T-helper 9 cell (primary cell): ENCODE data around the gene SARM1.

Experiments used
- DNase-seq: peaks from one replicate; pipeline ENCODE4 v3.0.0-alpha.2; 2020

Gene SARM1

DNA sequence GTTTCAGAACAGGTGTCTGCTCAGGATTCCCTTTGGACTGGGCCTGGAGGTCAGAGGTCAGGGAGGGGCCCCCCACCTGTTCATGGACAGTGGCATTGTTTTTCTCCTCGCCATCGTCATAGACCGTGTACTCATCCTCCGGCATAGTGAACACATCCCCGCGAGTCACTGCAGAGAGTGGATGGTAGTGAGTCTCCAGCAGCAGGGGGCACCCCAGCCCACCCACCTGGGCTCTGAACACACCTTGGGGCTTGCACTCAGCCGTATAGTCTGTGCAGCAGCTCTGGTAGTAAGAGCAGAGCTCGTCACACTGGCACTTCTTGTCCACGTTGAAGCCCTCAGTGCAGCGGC, 1.8 kb upstream of the SARM1 start:
- no peak for DNase-seq

- DNase-seq: no peak
Measured at GRCh38 chr17:28370035-28370743, 1.3 kb upstream of the SARM1 start, which contains the start of gene VTN. Gene VTN (minus strand): TSS chr17:28370307. CDS start chr17:28370203, 104 bp downstream.

DNA sequence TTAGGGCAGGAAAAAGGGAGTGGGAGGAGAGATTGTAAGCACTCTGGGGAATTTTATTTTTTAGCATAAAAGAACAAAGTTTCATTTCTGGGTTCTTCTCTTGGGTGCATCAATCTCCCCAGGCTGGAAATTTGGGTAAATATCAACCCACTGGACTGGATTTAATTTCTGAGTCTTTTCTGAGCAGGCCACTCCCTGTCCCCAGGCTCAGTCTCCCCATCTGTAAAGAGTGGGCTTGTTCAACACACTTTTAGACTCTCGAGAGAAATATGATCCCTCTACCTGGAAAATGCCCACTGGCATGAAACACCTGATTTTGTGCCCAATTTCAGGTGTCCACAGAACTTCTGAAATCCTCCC, 770 bp upstream of the SARM1 start:
- DNase-seq: no peak

DNA sequence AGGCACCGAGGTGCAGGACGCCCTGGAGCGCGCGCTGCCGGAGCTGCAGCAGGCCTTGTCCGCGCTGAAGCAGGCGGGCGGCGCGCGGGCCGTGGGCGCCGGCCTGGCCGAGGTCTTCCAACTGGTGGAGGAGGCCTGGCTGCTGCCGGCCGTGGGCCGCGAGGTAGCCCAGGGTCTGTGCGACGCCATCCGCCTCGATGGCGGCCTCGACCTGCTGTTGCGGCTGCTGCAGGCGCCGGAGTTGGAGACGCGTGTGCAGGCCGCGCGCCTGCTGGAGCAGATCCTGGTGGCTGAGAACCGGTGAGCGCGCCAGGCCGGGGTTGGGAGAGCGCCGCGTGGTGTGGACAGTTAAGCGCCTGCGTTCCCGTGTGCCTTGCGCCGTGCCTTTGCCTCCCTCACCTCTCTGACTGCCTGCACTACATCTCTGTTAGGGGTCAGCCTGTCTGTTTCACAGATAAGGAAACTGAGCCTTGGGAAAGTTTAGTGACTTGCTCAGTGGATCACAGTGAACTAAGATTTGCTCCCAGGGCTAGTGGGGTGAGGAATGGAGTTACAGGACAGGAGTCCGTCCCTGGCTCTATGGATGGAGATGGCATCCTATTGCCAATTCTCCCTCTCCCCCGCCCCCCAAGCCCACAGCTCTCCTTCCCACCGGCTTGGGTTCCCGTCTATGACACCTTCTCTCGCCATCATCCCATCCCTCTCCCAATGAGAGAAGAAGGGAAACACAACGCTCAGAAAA, 880 bp downstream of the SARM1 start:
- no peak for DNase-seq

DNA sequence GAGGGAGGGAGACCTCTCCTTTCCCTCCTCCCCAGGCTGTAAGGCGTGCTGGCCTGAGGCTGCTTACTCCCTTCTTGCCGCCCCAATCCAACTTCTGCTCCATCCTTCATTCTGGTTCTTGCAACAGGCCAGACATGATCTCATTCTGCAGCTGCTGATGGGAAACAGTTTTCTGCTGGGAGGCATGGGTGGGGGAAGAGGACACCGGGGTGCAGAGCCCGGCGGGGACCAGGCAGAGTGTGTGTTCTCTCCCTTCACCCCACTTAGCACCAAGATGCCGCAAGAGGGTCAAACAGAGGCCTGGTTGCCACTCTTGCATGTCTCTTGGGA, 1.4 kb downstream of the SARM1 start:
- no peak for DNase-seq

DNA sequence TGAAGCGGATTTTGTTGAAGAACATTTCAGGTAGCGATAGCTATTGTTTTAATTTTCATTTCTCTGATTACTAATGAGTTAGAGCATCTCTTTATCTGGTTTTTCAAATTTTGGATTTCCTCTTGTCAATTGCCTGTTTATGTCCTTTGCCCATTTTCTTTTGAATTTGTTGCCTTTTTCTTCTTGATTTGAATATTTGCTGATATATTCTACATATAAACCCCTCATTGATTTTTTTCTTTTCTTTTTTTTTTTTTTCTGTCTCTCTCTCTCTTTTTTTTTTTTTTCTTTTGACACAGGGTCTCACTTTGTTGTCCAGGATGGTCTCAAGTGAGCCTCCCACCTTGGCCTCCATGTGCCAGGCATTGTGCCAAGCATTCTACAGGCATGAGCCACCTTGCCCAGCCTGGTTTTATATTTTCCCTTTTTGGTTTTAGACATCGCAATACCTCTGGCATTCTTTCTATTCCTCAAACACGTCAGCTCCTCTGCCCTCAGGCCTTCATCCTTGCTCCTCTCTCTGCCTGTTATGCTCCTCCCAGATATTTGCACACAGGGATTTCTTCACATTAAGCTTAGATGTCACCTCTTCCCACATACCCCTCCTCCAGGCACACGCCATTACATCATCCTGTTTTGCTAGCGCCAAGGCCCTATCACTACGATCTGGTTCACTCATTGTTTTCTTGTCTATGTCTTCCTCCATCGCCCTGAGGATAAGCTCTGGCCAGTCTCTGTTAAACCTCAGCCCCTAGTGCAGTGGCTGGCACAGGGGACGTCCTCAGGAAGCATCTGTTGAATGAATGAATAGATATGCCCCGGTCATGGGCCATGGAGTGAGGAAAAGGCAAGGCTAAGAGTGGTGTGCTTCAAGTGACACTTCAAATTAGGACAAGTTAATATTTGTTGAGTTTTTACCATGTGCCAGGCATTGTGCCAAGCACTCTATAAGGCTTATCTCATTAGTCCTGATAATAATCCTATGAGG, 8.6 kb downstream of the SARM1 start:
- DNase-seq: no peak

DNA sequence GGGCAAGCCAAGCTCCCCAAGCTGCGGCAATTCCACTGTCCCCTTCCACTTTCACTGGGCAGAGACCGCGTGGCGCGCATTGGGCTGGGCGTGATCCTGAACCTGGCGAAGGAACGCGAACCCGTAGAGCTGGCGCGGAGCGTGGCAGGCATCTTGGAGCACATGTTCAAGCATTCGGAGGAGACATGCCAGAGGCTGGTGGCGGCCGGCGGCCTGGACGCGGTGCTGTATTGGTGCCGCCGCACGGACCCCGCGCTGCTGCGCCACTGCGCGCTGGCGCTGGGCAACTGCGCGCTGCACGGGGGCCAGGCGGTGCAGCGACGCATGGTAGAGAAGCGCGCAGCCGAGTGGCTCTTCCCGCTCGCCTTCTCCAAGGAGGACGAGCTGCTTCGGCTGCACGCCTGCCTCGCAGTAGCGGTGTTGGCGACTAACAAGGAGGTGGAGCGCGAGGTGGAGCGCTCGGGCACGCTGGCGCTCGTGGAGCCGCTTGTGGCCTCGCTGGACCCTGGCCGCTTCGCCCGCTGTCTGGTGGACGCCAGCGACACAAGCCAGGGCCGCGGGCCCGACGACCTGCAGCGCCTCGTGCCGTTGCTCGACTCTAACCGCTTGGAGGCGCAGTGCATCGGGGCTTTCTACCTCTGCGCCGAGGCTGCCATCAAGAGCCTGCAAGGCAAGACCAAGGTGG, 9.8 kb downstream of the SARM1 start:
- no peak for DNase-seq

DNA sequence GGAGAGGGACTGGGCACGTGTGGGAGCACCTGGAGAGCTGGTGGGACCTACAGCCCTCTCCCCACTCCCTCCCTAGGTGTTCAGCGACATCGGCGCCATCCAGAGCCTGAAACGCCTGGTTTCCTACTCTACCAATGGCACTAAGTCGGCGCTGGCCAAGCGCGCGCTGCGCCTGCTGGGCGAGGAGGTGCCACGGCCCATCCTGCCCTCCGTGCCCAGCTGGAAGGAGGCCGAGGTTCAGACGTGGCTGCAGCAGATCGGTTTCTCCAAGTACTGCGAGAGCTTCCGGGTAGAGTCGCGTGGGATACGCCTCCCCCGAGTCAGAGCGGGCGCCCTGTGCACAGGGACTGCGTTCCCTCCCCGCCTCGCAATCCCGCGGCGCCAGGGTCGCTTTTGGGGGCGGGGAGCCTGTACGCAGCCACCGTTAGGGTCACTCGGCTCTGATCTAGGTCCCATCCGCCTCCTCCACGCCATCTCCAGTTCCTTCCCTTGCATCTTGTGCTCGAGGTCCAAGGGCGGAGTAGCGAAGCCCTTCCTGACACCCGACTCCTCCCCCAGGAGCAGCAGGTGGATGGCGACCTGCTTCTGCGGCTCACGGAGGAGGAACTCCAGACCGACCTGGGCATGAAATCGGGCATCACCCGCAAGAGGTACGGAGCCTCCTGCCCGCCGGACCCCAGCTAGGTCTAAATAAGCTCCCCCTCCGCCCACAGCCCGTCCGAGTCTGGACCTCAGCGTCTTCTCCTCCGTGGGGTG, 13.0 kb downstream of the SARM1 start:
- DNase-seq: peak; percentile 47

DNA sequence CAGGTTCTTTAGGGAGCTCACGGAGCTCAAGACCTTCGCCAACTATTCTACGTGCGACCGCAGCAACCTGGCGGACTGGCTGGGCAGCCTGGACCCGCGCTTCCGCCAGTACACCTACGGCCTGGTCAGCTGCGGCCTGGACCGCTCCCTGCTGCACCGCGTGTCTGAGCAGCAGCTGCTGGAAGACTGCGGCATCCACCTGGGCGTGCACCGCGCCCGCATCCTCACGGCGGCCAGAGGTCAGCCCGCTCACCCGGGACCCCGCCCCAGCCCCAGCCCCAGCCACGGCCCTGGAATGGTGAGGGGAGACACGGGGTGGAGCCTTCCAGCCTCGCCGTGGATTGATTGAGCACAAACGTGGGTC, 13.5 kb downstream of the SARM1 start:
- DNase-seq: no peak

GRCh38 chr17:28385406-28385805, 13.9 kb downstream of the SARM1 start:
- DNase-seq: no peak

- DNase-seq: no peak
Measured at GRCh38 chr17:28386391-28386790, 14.9 kb downstream of the SARM1 start.

- DNase-seq: no peak
Measured at GRCh38 chr17:28388106-28388505, 16.6 kb downstream of the SARM1 start.

DNA sequence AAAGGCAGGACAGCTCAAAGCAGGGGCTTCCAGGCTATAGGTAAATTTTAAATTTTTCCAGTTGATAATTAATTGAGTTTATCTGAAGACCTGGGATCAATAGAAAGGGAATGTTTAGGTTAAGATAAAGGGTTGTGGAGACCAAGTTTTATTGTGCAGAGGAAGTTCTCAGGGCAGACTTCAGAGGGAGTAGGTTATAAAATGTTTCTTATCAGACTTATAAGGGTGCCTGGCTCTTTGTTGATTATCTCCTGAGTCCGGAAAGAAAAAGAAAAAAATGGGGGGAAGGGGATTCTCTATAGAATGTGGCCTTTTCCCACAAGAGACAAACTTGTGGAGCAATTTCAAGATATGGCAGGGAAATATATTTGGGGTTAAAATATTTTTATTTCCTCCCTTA, 18.6 kb downstream of the SARM1 start:
- DNase-seq: no peak

DNA sequence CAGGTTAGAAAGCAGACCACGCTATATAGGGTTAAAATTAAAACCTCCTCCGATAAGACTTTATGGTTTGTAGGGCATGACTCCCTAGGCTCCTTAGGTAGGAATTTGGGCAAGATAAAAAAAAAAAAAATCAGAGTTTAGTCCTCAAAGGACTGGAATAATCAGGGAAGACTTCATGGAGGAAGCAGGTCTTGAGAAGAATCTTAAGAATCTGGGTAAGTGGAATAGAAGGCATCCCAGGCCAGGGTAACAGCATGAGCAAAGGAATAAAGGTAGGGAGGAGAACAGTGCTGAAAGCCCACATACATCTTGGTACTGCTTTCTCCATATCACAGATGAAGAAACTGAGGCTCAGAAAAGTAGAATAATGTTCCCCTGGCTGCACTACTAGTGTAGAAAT, 19.1 kb downstream of the SARM1 start:
- DNase-seq: no peak

GRCh38 chr17:28390984-28391383, 19.5 kb downstream of the SARM1 start:
- no peak for DNase-seq

DNA sequence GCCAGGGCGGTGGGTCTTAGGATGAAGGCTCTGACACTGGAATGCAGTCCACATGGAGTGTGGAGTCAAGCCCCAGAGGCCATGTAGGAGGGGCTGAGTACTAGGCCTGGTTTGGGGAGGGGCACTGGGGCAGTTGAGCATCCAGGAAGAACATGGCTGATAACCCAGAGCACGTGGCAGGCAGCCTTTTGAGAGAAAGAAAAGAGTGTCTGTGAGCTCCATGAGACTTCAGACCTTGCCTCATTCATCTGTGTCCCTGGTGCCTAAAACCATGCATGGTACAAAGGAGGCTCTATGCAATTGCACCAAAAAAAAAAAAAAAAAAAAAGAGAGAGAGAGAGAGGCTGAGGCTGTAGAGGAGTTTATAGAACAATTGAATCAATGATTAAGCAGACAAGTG, 19.9 kb downstream of the SARM1 start:
- DNase-seq: no peak

DNA sequence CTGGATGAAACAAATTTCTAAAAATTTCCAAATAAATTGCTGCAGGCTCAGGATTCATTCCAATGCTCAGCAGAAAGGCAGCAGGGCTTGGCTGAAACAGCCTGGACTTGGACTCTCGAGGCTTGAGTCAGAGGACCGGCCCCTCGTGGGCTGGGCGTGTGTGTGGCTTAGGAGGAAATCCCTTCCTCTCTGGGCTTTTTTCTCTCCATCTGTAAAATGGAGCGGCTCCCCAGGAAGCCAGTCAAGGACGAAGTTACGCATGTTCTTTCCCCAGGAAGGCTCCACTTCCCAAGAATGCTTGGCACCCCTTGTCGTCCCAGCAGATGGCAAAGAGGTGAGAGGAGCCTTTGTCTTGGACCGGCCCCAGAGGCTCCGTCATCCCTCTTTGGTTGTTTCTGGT, 21.0 kb downstream of the SARM1 start:
- DNase-seq: no peak

GRCh38 chr17:28394337-28395116, 23.0 kb downstream of the SARM1 start:
- DNase-seq: no peak

DNA sequence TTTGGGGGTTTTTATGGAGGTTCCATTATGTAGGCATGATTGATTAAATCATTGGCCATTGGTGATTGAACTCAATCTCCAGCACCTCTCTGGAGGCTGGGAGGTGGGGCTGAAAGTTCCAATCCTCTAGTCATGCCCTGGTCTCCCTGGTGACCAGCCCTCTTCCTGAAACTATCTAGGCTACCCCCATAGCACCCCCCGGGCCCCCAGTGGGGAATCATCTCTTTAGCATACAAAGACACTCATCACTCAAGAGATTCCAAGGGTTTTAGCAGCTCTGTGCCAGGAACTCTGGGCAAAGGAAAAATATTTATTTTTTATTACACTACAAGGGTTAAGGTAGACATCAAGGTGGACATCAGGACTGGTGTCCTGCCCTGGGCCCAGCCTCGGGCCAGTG, 23.9 kb downstream of the SARM1 start:
- DNase-seq: no peak

DNA sequence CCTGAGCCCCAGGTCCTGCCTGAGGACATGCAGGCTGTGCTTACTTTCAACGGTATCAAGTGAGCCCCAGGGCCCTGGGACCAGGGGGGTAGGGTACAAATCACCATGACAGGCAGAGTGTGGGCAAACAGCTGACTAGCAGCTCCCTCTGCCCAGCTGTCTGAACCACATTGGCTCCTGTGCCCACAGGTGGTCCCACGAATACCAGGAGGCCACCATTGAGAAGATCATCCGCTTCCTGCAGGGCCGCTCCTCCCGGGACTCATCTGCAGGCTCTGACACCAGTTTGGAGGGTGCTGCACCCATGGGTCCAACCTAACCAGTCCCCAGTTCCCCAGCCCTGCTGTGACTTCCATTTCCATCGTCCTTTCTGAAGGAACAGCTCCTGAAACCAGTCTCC, 24.5 kb downstream of the SARM1 start:
- no peak for DNase-seq

DNA sequence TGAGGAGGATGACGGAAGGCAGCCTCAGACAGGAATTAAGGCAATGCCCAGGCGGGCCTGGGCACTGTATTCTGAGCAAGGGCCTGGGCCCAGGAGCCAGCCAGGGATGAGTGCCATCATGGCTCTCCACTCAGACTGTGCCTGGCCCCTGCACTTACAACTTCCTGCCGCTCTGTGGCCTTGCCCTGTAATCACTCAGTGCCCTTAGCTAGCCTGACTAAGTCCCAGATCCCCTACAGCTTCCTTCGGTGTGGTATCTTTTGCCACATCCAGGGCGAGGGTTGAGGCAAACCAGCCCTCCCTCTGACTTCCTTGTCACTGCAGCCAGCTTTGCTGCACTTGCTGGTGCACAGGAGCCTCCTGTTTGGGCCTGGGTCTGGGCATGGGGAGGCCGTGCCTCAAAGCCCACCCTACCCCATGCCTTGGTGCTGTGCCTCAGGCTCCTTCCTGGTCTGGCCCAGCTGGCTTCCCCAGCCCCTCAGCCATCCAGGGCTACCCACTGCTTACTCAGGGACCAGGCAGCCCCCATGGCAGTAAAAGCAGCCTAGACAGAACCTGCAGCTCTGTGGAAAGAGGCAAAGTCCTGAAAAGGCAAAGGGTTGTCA, 25.2 kb downstream of the SARM1 start:
- DNase-seq: no peak
